Vagina (tissue), 2 donors: ENCODE results near the gene SAMMSON.

ENCODE experiments used
- CTCF ChIP-seq, 3 experiments: fragments of 450-650 bp in 2 of 3; fragments of 200-600 bp in 1 of 3; sonication (generic) in 1 of 3; IDR thresholded peaks; one replicate each; pipeline ENCODE4 v1.5.1; 2017 to 2019; ENCODE audit warnings: antibody characterized with exemption in 3 of 3, mild to moderate bottlenecking in 2 of 3, moderate library complexity in 2 of 3
- POLR2AphosphoS5 ChIP-seq, 2 donors: sonication (generic); formaldehyde crosslinking; IDR thresholded peaks; one replicate each; pipeline ENCODE4 v1.9.0; 2017; ENCODE audit warnings: antibody characterized with exemption in 2 of 2, mild to moderate bottlenecking in 2 of 2, low read depth in 1 of 2; ENCODE audit not compliant: insufficient read depth in 1 of 2

GRCh38 chr3:69987833-69988232, 11.7 kb upstream of the SAMMSON start:
- TF ChIP-seq POLR2AphosphoS5 (IDR thresholded peaks at IDR 0.05; ENCODE audit: insufficient read depth in 1 of 2, low read depth in 1 of 2) = no peak
- no peak for TF ChIP-seq CTCF (IDR thresholded peaks at IDR 0.05)
